GM06990 (cell line): ENCODE measurements around the gene GKN2.

ENCODE experiments used
- DNase-seq: peaks from one replicate; pipeline ENCODE4 v3.0.0-alpha.2; 2011; ENCODE audit not compliant: insufficient read length; ENCODE audit errors: extremely low read depth
- H3K27me3 ChIP-seq: replicated peaks from 2 replicates; pipeline ENCODE4 v1.6.0; 2011; ENCODE audit warnings: low read length; ENCODE audit not compliant: control insufficient read depth, insufficient read depth
- H3K36me3 ChIP-seq: 2 replicates; pipeline ENCODE4 v1.5.1; 2011; ENCODE audit warnings: low read length; ENCODE audit not compliant: control insufficient read depth, insufficient read depth
- H3K4me3 ChIP-seq: replicated peaks from 2 replicates; pipeline ENCODE4 v1.5.1; 2011; ENCODE audit warnings: low read depth, mild to moderate bottlenecking, control low read depth, low read length
- CTCF ChIP-seq: IDR thresholded peaks from 2 replicates; pipeline ENCODE4 v1.5.1; 2011; ENCODE audit warnings: low read length, control low read depth, mild to moderate bottlenecking, inconsistent platforms; ENCODE audit not compliant: insufficient read depth, poor library complexity, severe bottlenecking

The GKN2 gene

GRCh38 chr2:68912732-68913131 is 40.0 kb downstream of the GKN2 start:
- H3K27me3 ChIP-seq: no peaks in the 10 kb centered on the region
- DNase-seq: no peak
- H3K4me3 ChIP-seq: no peak overlapping the region
- no peaks in the 10 kb centered on the region for H3K36me3 ChIP-seq
- TF ChIP-seq CTCF: no peak

GRCh38 chr2:68912111-68912510 is 40.6 kb downstream of the GKN2 start:
- no peak for TF ChIP-seq CTCF
- no peak overlapping the region for H3K4me3 ChIP-seq
- no peak for DNase-seq
- no peaks in the 10 kb centered on the region for H3K27me3 ChIP-seq
- no peaks in the 10 kb centered on the region for H3K36me3 ChIP-seq

- no peak for DNase-seq
- H3K27me3 ChIP-seq: no peaks in the 10 kb centered on the region
- TF ChIP-seq CTCF: no peak
- no peak overlapping the region for H3K4me3 ChIP-seq
- H3K36me3 ChIP-seq: no peaks in the 10 kb centered on the region
Observed at GRCh38 chr2:68911709-68912108, 41.0 kb downstream of the GKN2 start.

GRCh38 chr2:68911246-68911645 is 41.4 kb downstream of the GKN2 start:
- TF ChIP-seq CTCF: no peak
- DNase-seq: no peak
- H3K4me3 ChIP-seq: no peak overlapping the region
- no peaks in the 10 kb centered on the region for H3K36me3 ChIP-seq
- no peaks in the 10 kb centered on the region for H3K27me3 ChIP-seq

GRCh38 chr2:68909793-68910674 is 42.7 kb downstream of the GKN2 start:
- DNase-seq: peak; percentile 19
- no peak overlapping the region for H3K4me3 ChIP-seq
- TF ChIP-seq CTCF: peak; percentile 91
- no peaks in the 10 kb centered on the region for H3K36me3 ChIP-seq
- no peaks in the 10 kb centered on the region for H3K27me3 ChIP-seq
